A549 (cell line): Measurements from ENCODE around the gene TBRG4.

ENCODE experiments used
- BHLHE40 ChIP-seq: IDR thresholded peaks from 2 replicates; pipeline ENCODE4 v1.6.1; 2012; ENCODE audit warnings: low read depth, low read length, inconsistent platforms
- EP300 ChIP-seq, 2 experiments: fragments of >200 bp; sonication (Bioruptor Twin); formaldehyde crosslinking; IDR thresholded peaks; 2 replicates in 1 of 2; 3 replicates in 1 of 2; pipeline ENCODE4 v1.6.1; 2016 to 2017
- FOSL2 ChIP-seq, 2 experiments: fragments of 450-650 bp in 1 of 2; fragments of >200 bp in 1 of 2; sonication (Bioruptor Twin) in 1 of 2; formaldehyde crosslinking; IDR thresholded peaks; 2 replicates each; pipeline versions ENCODE4 v1.5.0 to v1.6.1; 2016 to 2020; ENCODE audit warnings: mild to moderate bottlenecking in 1 of 2, moderate library complexity in 1 of 2
- HDAC2 ChIP-seq: fragments of 200-600 bp; sonication (generic); IDR thresholded peaks from 2 replicates; pipeline ENCODE4 v1.6.1; 2016
- JUN ChIP-seq, 2 experiments: fragments of >200 bp; sonication (Bioruptor Twin); formaldehyde crosslinking; IDR thresholded peaks; 2 replicates in 1 of 2; 3 replicates in 1 of 2; pipeline ENCODE4 v1.6.1; 2016 to 2017
- RAD21 ChIP-seq, 2 experiments: fragments of >200 bp in 1 of 2; sonication (Bioruptor Twin) in 1 of 2; formaldehyde crosslinking in 1 of 2; IDR thresholded peaks in 1 of 2; conservative IDR thresholded peaks in 1 of 2; 2 replicates in 1 of 2; 3 replicates in 1 of 2; pipeline ENCODE4 v1.6.1; 2012 to 2018; ENCODE audit warnings: inconsistent platforms in 1 of 2
- RCOR1 ChIP-seq: fragments of 150-350 bp; IDR thresholded peaks from 2 replicates; pipeline ENCODE4 v1.6.1; 2014; ENCODE audit warnings: antibody characterized with exemption, low read length, low read depth
- ZFP36 ChIP-seq: fragments of 450-650 bp; IDR thresholded peaks from 2 replicates; pipeline ENCODE4 v1.6.1; 2014; ENCODE audit warnings: borderline replicate concordance; ENCODE audit not compliant: partially characterized antibody
- TF ChIP-seq, protein P1 (sequence below): fragments of >200 bp; sonication (Bioruptor Twin); formaldehyde crosslinking; IDR thresholded peaks from 3 replicates; pipeline ENCODE4 v1.5.1; 2016
- TF ChIP-seq, protein P2 (sequence below): IDR thresholded peaks from 2 replicates; pipeline ENCODE4 v1.6.1; 2012

DNA sequence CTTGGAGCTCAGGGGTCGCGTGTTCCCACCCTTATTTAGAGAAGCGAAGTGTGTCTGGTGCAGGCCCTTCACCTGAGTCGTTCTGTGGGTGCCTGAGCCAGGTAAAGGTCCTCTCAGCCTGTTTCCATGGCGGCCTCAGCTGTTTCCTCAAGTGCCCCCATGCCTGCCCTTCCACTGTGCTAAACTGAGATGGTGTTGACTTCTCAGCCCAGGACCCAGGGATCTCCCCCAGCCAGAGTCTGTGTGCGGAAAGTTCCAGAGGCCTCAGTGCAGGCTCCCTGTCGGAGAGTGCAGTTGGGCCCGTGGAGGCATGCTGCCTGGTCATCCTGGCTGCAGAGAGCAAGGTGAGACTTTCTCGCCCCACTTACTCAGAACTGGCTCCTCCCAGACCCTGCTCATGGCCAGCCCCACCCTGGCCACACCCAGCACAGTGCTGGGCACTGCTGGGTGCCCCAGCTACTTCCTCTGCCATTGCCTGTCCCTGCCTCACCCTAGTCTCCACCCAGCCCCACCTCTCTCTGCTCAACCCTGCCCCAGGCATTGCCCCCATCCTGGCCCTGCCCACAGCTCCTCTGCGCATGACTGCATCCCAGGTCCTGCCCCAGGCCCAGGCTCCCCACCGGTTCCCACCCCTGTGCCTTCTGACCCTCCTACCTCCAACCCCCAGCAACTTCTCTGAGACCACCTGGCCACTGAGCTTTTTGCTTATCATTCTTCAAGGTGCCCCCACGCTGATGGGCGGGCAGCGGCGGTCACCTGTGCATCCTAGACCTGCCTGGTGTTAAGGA lies 43.1 kb downstream of the TBRG4 start:
- TF ChIP-seq, protein P1, sequence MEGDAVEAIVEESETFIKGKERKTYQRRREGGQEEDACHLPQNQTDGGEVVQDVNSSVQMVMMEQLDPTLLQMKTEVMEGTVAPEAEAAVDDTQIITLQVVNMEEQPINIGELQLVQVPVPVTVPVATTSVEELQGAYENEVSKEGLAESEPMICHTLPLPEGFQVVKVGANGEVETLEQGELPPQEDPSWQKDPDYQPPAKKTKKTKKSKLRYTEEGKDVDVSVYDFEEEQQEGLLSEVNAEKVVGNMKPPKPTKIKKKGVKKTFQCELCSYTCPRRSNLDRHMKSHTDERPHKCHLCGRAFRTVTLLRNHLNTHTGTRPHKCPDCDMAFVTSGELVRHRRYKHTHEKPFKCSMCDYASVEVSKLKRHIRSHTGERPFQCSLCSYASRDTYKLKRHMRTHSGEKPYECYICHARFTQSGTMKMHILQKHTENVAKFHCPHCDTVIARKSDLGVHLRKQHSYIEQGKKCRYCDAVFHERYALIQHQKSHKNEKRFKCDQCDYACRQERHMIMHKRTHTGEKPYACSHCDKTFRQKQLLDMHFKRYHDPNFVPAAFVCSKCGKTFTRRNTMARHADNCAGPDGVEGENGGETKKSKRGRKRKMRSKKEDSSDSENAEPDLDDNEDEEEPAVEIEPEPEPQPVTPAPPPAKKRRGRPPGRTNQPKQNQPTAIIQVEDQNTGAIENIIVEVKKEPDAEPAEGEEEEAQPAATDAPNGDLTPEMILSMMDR: no peak
- TF ChIP-seq HDAC2 (no peak), JUN (IDR thresholded peaks at IDR 0.05) (no peak), BHLHE40 (no peak), RCOR1 (no peak), FOSL2 (IDR thresholded peaks at IDR 0.05) (no peak), FOSL2 (CRISPR knock-in tag; IDR thresholded peaks at IDR 0.05) (no peak), EP300 (IDR thresholded peaks at IDR 0.05) (no peak), ZFP36 (no peak), RAD21 (conservative IDR thresholded peaks at IDR 0.05 in 1 of 2, IDR thresholded peaks at IDR 0.05 in 1 of 2) (no peak)
- TF ChIP-seq, protein P2, sequence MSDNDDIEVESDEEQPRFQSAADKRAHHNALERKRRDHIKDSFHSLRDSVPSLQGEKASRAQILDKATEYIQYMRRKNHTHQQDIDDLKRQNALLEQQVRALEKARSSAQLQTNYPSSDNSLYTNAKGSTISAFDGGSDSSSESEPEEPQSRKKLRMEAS: no peak
